SK-N-SH treated with all-trans-retinoic acid at 6 μM for 48 hours (cell line): Measurements from ENCODE around the gene CCDC174.

Experiments
- ATAC-seq: fragments of 200-7000 bp; cut with Tn5 transposase; 3 replicates; pipeline ENCODE4 v1.9.1; 2020; ENCODE audit warnings: mild to moderate bottlenecking, moderate library complexity
- BACH2 ChIP-seq: fragments of 250-450 bp; sonication (Bioruptor Pico); IDR thresholded peaks from 2 replicates; pipeline ENCODE4 v1.9.0; 2021; ENCODE audit warnings: mild to moderate bottlenecking, borderline replicate concordance
- CSDC2 ChIP-seq: fragments of 250-450 bp; sonication (Bioruptor Pico); IDR thresholded peaks from 2 replicates; pipeline ENCODE4 v1.5.0; 2020; ENCODE audit warnings: mild to moderate bottlenecking, moderate library complexity
- GLIS3 ChIP-seq: fragments of 250-450 bp; sonication (Bioruptor Pico); IDR thresholded peaks from 2 replicates; pipeline ENCODE4 v1.5.0; 2020; ENCODE audit warnings: mild to moderate bottlenecking, moderate library complexity
- OSR1 ChIP-seq: fragments of 250-450 bp; sonication (Bioruptor Pico); IDR thresholded peaks from 2 replicates; pipeline ENCODE4 v1.8.0; 2022; ENCODE audit warnings: moderate library complexity, mild to moderate bottlenecking, inconsistent platforms
- PPARA ChIP-seq: fragments of 250-450 bp; sonication (Bioruptor Pico); IDR thresholded peaks from 2 replicates; pipeline ENCODE4 v1.5.0; 2020; ENCODE audit warnings: mild to moderate bottlenecking, borderline replicate concordance
- RARB ChIP-seq: fragments of 250-450 bp; sonication (Bioruptor Pico); IDR thresholded peaks from 2 replicates; pipeline ENCODE4 v1.8.0; 2021; ENCODE audit warnings: mild to moderate bottlenecking, moderate library complexity
- TCF4 ChIP-seq: fragments of 250-450 bp; sonication (Bioruptor Pico); IDR thresholded peaks from 2 replicates; pipeline ENCODE4 v1.8.0; 2021; ENCODE audit warnings: mild to moderate bottlenecking, moderate library complexity, borderline replicate concordance
- TOX ChIP-seq: fragments of 250-450 bp; sonication (Bioruptor Pico); IDR thresholded peaks from 2 replicates; pipeline ENCODE4 v1.8.0; 2021; ENCODE audit warnings: mild to moderate bottlenecking, moderate library complexity, borderline replicate concordance
- ZC3H10 ChIP-seq: fragments of 250-450 bp; sonication (Bioruptor Pico); IDR thresholded peaks from 2 replicates; pipeline ENCODE4 v1.5.1; 2021; ENCODE audit warnings: mild to moderate bottlenecking, moderate library complexity
- ZFP3 ChIP-seq: fragments of 250-450 bp; sonication (Bioruptor Pico); IDR thresholded peaks from 2 replicates; pipeline ENCODE4 v1.5.0; 2020; ENCODE audit warnings: mild to moderate bottlenecking, moderate library complexity
- ZFP30 ChIP-seq: fragments of 450-650 bp; formaldehyde crosslinking; IDR thresholded peaks from 2 replicates; pipeline ENCODE4 v1.5.0; 2022; ENCODE audit warnings: mild to moderate bottlenecking, moderate library complexity
- ZNF70 ChIP-seq: fragments of 450-650 bp; formaldehyde crosslinking; IDR thresholded peaks from 2 replicates; pipeline ENCODE4 v1.5.0; 2020; ENCODE audit warnings: mild to moderate bottlenecking, moderate library complexity
- ZNF8 ChIP-seq: fragments of 450-650 bp; formaldehyde crosslinking; IDR thresholded peaks from 2 replicates; pipeline ENCODE4 v1.5.0; 2020; ENCODE audit warnings: mild to moderate bottlenecking, moderate library complexity
- TF ChIP-seq, protein P1 (sequence below): fragments of 250-450 bp; sonication (Bioruptor Pico); IDR thresholded peaks from 2 replicates; pipeline ENCODE4 v1.8.0; 2021; ENCODE audit warnings: low read depth, mild to moderate bottlenecking, moderate library complexity, borderline replicate concordance
- TF ChIP-seq, protein P2 (sequence below): fragments of 250-450 bp; sonication (Bioruptor Pico); IDR thresholded peaks from 2 replicates; pipeline ENCODE4 v1.5.1; 2021; ENCODE audit warnings: mild to moderate bottlenecking, moderate library complexity
- TF ChIP-seq, protein P3 (sequence below): fragments of 250-450 bp; sonication (Bioruptor Pico); IDR thresholded peaks from 2 replicates; pipeline ENCODE4 v1.5.1; 2020; ENCODE audit warnings: low read depth, mild to moderate bottlenecking, moderate library complexity
- TF ChIP-seq, protein P4 (sequence below): fragments of 250-450 bp; sonication (Bioruptor Pico); IDR thresholded peaks from 2 replicates; pipeline ENCODE4 v1.8.0; 2020; ENCODE audit warnings: mild to moderate bottlenecking, moderate library complexity, borderline replicate concordance

Gene CCDC174

DNA sequence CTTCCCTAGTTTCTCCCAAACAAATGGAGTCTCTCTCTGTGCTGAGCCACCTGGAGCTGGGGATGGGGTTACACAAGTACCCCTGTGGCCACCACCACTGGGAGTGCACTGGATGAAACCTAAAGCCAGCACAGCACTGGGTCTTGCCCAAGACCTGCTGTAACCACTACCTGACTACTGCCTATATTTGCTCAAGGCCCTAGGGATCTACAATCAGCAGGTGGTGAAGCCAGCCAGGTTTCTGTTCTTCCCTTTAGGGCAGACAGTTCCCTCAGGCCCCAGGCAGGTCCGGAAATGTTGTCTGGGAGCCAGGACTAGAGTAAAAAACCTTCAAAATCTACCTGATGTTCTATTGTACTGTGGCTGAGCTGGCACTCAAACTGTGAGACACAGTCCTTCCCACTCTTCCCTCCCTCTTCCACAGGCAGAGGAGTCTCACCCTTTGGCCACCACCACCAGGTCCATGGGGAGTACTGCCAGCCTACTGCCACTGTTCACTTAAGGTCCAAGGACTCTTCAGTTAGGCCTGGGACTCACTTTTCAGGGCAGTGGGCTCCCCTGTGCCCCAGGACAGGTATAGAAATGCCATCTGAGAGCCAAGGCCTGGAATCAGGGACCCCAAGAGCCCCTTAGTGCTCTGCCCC is 47.2 kb downstream of the CCDC174 start:
- ATAC-seq = no peak
- no peak for TF ChIP-seq BACH2
- TF ChIP-seq, protein P1, sequence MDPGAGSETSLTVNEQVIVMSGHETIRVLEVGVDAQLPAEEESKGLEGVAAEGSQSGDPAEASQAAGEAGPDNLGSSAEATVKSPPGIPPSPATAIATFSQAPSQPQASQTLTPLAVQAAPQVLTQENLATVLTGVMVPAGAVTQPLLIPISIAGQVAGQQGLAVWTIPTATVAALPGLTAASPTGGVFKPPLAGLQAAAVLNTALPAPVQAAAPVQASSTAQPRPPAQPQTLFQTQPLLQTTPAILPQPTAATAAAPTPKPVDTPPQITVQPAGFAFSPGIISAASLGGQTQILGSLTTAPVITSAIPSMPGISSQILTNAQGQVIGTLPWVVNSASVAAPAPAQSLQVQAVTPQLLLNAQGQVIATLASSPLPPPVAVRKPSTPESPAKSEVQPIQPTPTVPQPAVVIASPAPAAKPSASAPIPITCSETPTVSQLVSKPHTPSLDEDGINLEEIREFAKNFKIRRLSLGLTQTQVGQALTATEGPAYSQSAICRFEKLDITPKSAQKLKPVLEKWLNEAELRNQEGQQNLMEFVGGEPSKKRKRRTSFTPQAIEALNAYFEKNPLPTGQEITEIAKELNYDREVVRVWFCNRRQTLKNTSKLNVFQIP (CRISPR knock-in tag) = no peak
- TF ChIP-seq PPARA (CRISPR knock-in tag) = no peak
- no peak for TF ChIP-seq ZFP30 (CRISPR knock-in tag)
- TF ChIP-seq, protein P2, sequence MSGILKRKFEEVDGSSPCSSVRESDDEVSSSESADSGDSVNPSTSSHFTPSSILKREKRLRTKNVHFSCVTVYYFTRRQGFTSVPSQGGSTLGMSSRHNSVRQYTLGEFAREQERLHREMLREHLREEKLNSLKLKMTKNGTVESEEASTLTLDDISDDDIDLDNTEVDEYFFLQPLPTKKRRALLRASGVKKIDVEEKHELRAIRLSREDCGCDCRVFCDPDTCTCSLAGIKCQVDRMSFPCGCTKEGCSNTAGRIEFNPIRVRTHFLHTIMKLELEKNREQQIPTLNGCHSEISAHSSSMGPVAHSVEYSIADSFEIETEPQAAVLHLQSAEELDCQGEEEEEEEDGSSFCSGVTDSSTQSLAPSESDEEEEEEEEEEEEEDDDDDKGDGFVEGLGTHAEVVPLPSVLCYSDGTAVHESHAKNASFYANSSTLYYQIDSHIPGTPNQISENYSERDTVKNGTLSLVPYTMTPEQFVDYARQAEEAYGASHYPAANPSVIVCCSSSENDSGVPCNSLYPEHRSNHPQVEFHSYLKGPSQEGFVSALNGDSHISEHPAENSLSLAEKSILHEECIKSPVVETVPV (CRISPR knock-in tag) = no peak
- no peak for TF ChIP-seq OSR1 (CRISPR knock-in tag)
- TF ChIP-seq CSDC2 = no peak
- TF ChIP-seq, protein P3, sequence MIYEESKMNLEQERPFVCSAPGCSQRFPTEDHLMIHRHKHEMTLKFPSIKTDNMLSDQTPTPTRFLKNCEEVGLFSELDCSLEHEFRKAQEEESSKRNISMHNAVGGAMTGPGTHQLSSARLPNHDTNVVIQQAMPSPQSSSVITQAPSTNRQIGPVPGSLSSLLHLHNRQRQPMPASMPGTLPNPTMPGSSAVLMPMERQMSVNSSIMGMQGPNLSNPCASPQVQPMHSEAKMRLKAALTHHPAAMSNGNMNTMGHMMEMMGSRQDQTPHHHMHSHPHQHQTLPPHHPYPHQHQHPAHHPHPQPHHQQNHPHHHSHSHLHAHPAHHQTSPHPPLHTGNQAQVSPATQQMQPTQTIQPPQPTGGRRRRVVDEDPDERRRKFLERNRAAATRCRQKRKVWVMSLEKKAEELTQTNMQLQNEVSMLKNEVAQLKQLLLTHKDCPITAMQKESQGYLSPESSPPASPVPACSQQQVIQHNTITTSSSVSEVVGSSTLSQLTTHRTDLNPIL = no peak
- TF ChIP-seq ZNF70 (CRISPR knock-in tag) = no peak

DNA sequence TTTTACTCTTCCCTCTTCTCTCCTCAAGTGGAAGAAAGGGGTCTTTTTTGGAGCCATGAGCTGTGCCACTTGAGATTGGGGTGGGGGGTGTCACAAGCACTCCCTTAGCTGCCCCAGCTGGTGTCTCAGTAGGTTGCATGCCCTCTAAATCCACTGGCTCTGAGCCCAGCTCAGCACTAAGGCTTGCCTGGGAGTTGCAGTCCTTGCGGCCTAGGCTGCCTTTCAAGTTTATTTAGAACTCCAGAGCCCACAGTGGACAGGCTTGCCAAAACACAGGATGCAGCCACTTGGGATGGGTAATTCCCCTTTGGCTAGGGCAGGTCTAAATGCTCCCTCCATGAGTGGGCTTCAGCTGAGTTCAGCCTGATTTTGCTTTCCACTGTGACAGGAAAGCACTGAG is 48.1 kb downstream of the CCDC174 start:
- no peak for ATAC-seq
- TF ChIP-seq, protein P4, sequence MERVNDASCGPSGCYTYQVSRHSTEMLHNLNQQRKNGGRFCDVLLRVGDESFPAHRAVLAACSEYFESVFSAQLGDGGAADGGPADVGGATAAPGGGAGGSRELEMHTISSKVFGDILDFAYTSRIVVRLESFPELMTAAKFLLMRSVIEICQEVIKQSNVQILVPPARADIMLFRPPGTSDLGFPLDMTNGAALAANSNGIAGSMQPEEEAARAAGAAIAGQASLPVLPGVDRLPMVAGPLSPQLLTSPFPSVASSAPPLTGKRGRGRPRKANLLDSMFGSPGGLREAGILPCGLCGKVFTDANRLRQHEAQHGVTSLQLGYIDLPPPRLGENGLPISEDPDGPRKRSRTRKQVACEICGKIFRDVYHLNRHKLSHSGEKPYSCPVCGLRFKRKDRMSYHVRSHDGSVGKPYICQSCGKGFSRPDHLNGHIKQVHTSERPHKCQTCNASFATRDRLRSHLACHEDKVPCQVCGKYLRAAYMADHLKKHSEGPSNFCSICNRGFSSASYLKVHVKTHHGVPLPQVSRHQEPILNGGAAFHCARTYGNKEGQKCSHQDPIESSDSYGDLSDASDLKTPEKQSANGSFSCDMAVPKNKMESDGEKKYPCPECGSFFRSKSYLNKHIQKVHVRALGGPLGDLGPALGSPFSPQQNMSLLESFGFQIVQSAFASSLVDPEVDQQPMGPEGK (CRISPR knock-in tag) = no peak
- TF ChIP-seq, all 23 proteins: peak for 0

DNA sequence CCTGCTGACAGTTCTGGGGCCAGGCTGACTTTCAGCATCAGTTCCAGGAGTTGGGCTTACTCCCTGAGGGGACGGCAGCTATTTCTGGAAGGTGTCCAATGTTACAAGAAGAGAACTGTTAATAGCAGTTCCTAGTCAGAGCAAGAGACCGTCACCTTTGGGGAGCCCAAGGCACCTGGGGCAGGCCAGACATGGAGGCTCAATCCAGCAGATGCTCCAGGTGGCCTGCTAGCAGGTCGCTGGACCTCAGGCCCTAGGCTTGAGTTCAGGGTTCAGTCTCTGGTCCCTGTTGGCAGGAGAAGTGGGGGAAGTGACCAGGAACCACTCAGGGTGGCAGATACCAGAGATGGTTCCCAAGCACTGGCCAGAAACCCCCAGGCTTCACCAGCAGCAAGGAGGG is 49.3 kb downstream of the CCDC174 start:
- no peak for ATAC-seq
- TF ChIP-seq GLIS3 (CRISPR knock-in tag) = no peak
- TF ChIP-seq, protein P1 (CRISPR knock-in tag) = no peak
- no peak for TF ChIP-seq CSDC2
- no peak for TF ChIP-seq ZFP30 (CRISPR knock-in tag)
- TF ChIP-seq OSR1 (CRISPR knock-in tag) = no peak
- TF ChIP-seq ZNF70 (CRISPR knock-in tag) = no peak
- no peak for TF ChIP-seq PPARA (CRISPR knock-in tag)
- no peak for TF ChIP-seq ZFP3 (CRISPR knock-in tag)
- TF ChIP-seq ZC3H10 (CRISPR knock-in tag) = no peak
- TF ChIP-seq, protein P2 (CRISPR knock-in tag) = no peak
- no peak for TF ChIP-seq TCF4 (CRISPR knock-in tag)
- TF ChIP-seq, protein P4 (CRISPR knock-in tag) = no peak
- no peak for TF ChIP-seq ZNF8 (CRISPR knock-in tag)
- TF ChIP-seq TOX (CRISPR knock-in tag) = no peak
- TF ChIP-seq RARB (CRISPR knock-in tag) = no peak
- TF ChIP-seq, protein P3 = no peak
